ENCODE measurements around the gene ATE1.

The ATE1 gene

DNA sequence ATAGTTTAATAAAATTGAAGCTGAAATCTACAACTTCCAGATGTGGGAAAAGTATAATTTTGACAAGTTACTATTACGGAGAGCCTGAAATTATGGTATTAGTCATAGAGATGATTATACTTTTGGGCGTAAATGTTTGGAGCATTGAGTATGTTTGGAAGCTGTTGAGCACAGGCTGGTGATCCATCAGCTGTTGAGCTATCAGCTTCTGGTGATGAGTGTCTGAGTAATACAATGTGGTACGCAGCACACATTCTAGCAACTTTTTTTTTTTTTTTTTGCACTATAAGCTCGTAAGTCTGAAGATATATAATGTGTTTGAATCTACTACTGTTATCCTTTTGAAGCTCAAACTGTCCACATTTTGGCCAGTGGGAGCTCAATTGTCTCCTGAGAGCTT, 123.4 kb downstream of the ATE1 start:
- TF ChIP-seq, protein P1, sequence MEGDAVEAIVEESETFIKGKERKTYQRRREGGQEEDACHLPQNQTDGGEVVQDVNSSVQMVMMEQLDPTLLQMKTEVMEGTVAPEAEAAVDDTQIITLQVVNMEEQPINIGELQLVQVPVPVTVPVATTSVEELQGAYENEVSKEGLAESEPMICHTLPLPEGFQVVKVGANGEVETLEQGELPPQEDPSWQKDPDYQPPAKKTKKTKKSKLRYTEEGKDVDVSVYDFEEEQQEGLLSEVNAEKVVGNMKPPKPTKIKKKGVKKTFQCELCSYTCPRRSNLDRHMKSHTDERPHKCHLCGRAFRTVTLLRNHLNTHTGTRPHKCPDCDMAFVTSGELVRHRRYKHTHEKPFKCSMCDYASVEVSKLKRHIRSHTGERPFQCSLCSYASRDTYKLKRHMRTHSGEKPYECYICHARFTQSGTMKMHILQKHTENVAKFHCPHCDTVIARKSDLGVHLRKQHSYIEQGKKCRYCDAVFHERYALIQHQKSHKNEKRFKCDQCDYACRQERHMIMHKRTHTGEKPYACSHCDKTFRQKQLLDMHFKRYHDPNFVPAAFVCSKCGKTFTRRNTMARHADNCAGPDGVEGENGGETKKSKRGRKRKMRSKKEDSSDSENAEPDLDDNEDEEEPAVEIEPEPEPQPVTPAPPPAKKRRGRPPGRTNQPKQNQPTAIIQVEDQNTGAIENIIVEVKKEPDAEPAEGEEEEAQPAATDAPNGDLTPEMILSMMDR (IDR thresholded peaks at IDR 0.05; ENCODE audit: control insufficient read depth, insufficient read depth, low read depth, low read length, missing control alignments), result no peak
- DNase-seq (ENCODE audit: low read depth), result peak; percentile 35

DNA sequence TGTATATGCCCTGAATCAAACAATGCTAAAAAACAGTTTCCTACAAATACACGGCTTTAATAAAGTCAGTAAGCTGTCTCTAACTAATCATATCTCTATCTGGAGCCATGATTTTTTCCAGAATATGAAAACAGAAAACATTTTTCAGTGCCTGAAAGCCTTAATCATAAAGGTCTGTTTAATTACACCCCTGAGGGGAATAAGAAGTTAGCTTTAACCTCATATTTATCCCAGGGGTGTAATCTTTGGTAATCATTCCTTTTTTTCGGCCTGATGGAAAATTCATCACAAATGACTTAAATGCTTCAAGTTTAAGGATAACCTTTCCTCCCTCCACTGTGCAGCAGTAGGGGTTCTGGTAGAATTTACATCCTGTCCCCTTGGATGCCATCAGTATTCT, 124.2 kb downstream of the ATE1 start:
- TF ChIP-seq, protein P1 (IDR thresholded peaks at IDR 0.05; ENCODE audit: control insufficient read depth, insufficient read depth, low read depth, low read length, missing control alignments), result no peak
- DNase-seq (ENCODE audit: low read depth), result no peak
- H3K4me3 ChIP-seq (ENCODE audit: control insufficient read depth, low read depth, low read length), result no peak overlapping the region

More for the DNA sequence above, 123.4 kb downstream of the ATE1 start:
- H3K4me3 ChIP-seq (ENCODE audit: control insufficient read depth, low read depth, low read length), result no peak overlapping the region

DNA sequence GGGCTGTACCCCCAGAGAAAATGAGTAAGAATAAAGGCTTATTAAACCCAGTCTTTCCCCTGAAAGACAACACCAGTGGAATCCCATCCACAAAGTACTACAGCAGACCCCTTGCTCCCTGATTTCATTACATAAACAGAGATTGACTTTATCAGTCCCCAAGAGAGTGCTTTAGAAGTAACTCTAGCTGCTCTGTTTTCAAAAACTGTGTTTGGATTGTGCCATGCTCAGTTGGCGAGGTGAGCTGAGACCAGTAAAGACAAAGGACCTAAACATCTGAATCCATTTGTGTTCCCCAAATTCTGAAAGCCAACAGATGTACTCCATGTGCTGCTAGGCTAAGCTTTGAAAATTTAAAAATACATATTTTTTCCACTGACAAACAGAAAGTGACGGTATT, 127.0 kb downstream of the ATE1 start:
- no peak for DNase-seq (ENCODE audit: low read depth)
- H3K4me3 ChIP-seq (ENCODE audit: control insufficient read depth, low read depth, low read length), result no peak overlapping the region
- TF ChIP-seq, protein P1 (IDR thresholded peaks at IDR 0.05; ENCODE audit: control insufficient read depth, insufficient read depth, low read depth, low read length, missing control alignments), result no peak

DNA sequence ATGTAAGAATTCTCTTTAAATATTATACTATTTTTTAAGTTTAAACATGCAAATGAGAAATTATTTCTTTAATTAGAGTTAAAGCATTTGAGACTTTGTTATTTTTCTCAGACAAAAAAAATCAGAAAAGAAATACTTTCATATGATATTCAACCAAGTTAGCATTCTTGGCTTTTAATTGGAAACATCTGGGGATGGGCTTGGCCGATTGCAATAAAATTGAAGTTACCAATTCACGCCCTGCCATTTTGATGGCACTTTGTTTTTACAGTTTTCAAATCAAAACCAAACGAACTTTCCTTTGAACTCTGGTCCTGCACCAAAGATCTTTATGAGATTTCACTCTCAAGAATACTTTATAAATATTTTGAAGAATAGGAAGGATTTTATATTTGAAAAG, 127.7 kb downstream of the ATE1 start:
- TF ChIP-seq, protein P1 (IDR thresholded peaks at IDR 0.05; ENCODE audit: control insufficient read depth, insufficient read depth, low read depth, low read length, missing control alignments), result no peak
- H3K4me3 ChIP-seq (ENCODE audit: control insufficient read depth, low read depth, low read length), result no peak overlapping the region
- peak; percentile 4 for DNase-seq (ENCODE audit: low read depth)

DNA sequence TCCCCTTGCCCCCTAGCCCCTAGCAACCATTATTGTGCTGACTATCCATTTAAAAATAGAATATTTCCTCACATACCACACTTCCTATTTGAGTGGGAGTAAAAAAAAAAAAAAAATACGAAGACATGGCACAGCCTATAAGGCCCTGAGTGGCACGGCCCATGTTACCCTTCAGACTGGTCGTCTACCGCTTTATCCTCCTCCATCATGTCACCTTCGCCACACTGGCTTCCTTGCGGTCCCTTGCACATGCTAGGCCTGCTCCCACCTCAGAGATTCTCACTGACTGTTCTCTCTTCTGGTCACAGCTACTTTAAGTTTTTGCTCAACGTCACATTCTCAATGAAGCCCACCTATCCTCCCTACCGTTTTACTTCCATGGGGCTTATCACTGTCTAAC, 130.3 kb downstream of the ATE1 start:
- H3K4me3 ChIP-seq (ENCODE audit: control insufficient read depth, low read depth, low read length), result no peak overlapping the region

DNA sequence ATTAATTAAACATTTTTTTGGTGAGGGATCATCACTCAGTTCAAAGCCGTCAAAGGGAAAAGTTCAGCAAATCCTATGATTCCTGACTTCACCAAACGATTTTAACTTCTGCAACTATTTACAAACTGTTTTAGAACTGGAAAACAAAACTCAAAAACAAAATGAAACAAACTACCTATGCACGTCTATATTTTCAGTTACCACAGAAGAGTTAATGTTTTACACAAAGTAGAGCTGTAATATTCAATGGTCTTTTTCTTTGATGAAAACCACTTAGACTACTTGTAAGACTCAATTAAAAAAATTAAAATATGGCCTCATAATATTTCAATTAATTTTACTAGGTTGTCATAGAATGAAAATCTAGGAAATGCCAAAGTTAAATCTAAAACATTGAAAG, 131.5 kb downstream of the ATE1 start:
- TF ChIP-seq, protein P1 (IDR thresholded peaks at IDR 0.05; ENCODE audit: control insufficient read depth, insufficient read depth, low read depth, low read length, missing control alignments), result no peak
- H3K4me3 ChIP-seq (ENCODE audit: control insufficient read depth, low read depth, low read length), result no peak overlapping the region
- no peak for DNase-seq (ENCODE audit: low read depth)

More for the DNA sequence above, 130.3 kb downstream of the ATE1 start:
- TF ChIP-seq, protein P1 (IDR thresholded peaks at IDR 0.05; ENCODE audit: control insufficient read depth, insufficient read depth, low read depth, low read length, missing control alignments), result no peak
- no peak for DNase-seq (ENCODE audit: low read depth)

DNA sequence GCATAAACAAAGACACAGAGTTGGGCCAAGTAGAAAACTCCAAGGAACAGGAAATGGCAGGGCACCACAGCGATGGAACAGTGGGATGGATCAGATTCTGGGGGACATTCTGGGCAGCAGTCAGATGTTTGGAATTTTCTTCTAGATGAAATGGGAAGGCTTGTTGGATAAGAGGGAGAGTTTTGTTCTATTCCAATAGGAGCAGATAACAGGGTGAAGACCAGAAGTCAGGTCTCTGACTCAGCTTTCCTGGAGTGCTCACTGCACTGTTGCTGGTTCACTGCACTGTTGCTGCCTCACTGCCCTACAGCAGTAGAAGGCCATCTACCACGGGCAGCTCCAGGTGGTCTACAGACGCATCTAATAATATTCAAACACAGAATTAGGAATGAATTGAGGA, 135.6 kb downstream of the ATE1 start:
- TF ChIP-seq, protein P1 (IDR thresholded peaks at IDR 0.05; ENCODE audit: control insufficient read depth, insufficient read depth, low read depth, low read length, missing control alignments), result no peak
- no peak for DNase-seq (ENCODE audit: low read depth)
- H3K4me3 ChIP-seq (ENCODE audit: control insufficient read depth, low read depth, low read length), result no peak overlapping the region

Data from AG09309 (cell line).